A549 (cell line): ENCODE data around the gene MORN1. TPM values are rescaled to one million over a fixed set of nuclear protein-coding genes. Genes with fewer than 3 reads are reported as not detected.
"Not testable (repeated sequence)": the region's sequence is repeated elsewhere in the genome, so short reads cannot be mapped to it uniquely, and the experiment has no call there.

ENCODE experiments used
- ATAC-seq, 2 experiments: fragments of 200-7000 bp in 1 of 2; fragments of >200 bp in 1 of 2; cut with Nextera tagmentation in 1 of 2; cut with Tn5 transposase in 1 of 2; 3 replicates each; pipeline versions ENCODE4 v1.8.0 to v1.9.1; 2018 to 2020; ENCODE audit warnings: mild to moderate bottlenecking in 1 of 2, moderate library complexity in 1 of 2
- CTCF ChIA-PET: fragments of 300-600 bp; sonication (Branson Sonifier 250); formaldehyde crosslinking; extraction: SDS; loops from one replicate; lab custom pipeline; 2021; ENCODE audit warnings: antibody characterized with exemption, inconsistent platforms; lab: Yijun Ruan, JAX
- POLR2A ChIA-PET: fragments of 350-600 bp; formaldehyde crosslinking; extraction: SDS; loops from one replicate; lab custom pipeline; 2021; ENCODE audit warnings: antibody characterized with exemption, inconsistent platforms; lab: Yijun Ruan, JAX
- DNase-seq, 2 experiments: peaks; one replicate each; pipeline versions ENCODE4 v3.0.0 to v3.0.0-alpha.2; 2011 to 2016; ENCODE audit warnings: low read depth in 1 of 2, low spot score in 1 of 2
- FAIRE-seq: peaks from 2 replicates; lab custom pipeline; 2011; peaks lifted over from hg19 to GRCh38; lab: Jason Lieb, UNC
- H3K27ac ChIP-seq, 2 experiments: fragments of >200 bp; sonication (Bioruptor Twin); formaldehyde crosslinking; 3 replicates each; pipeline ENCODE4 v1.5.1; 2016 to 2017
- H3K4me1 ChIP-seq: fragments of >200 bp; sonication (Bioruptor Twin); formaldehyde crosslinking; 3 replicates; pipeline ENCODE4 v1.6.1; 2016
- H3K4me2 ChIP-seq: fragments of >200 bp; sonication (Bioruptor Twin); formaldehyde crosslinking; 3 replicates; pipeline ENCODE4 v1.6.1; 2016
- H3K4me3 ChIP-seq: fragments of >200 bp; sonication (Bioruptor Twin); formaldehyde crosslinking; 3 replicates; pipeline ENCODE4 v1.5.1; 2016
- H3K9me3 ChIP-seq: fragments of >200 bp; sonication (Bioruptor Twin); formaldehyde crosslinking; 3 replicates; pipeline ENCODE4 v1.6.1; 2016
- CBX2 ChIP-seq: fragments of 200-600 bp; sonication (generic); IDR thresholded peaks from 2 replicates; pipeline ENCODE4 v1.6.1; 2016; ENCODE audit warnings: low read depth, mild to moderate bottlenecking, borderline replicate concordance
- CBX8 ChIP-seq: fragments of 200-600 bp; sonication (generic); IDR thresholded peaks from 2 replicates; pipeline ENCODE4 v1.6.1; 2016
- EHF ChIP-seq: fragments of 250-450 bp; sonication (Bioruptor Pico); IDR thresholded peaks from 2 replicates; pipeline ENCODE4 v1.5.0; 2020; ENCODE audit warnings: mild to moderate bottlenecking
- ESRRA ChIP-seq: fragments of 150-350 bp; IDR thresholded peaks from 2 replicates; pipeline ENCODE4 v1.6.1; 2014; ENCODE audit warnings: mild to moderate bottlenecking, low read length, borderline replicate concordance
- GATA3 ChIP-seq: IDR thresholded peaks from 2 replicates; pipeline ENCODE4 v1.6.1; 2012; ENCODE audit warnings: borderline replicate concordance
- HEYL ChIP-seq: fragments of 250-450 bp; sonication (Bioruptor Pico); IDR thresholded peaks from 2 replicates; pipeline ENCODE4 v1.8.0; 2021; ENCODE audit warnings: mild to moderate bottlenecking, moderate library complexity
- HOXA7 ChIP-seq: fragments of 250-450 bp; sonication (Bioruptor Pico); IDR thresholded peaks from 2 replicates; pipeline ENCODE4 v1.5.0; 2020; ENCODE audit warnings: mild to moderate bottlenecking, moderate library complexity
- JUNB ChIP-seq: fragments of >200 bp; sonication (Bioruptor Twin); formaldehyde crosslinking; IDR thresholded peaks from 2 replicates; pipeline ENCODE4 v1.6.1; 2016
- KDM5A ChIP-seq: fragments of 200-600 bp; sonication (generic); IDR thresholded peaks from 2 replicates; pipeline ENCODE4 v1.6.1; 2016; ENCODE audit warnings: antibody characterized with exemption, mild to moderate bottlenecking
- MAZ ChIP-seq: fragments of 150-350 bp; IDR thresholded peaks from 2 replicates; pipeline ENCODE4 v1.6.1; 2014; ENCODE audit warnings: antibody characterized with exemption, low read depth, low read length, borderline replicate concordance
- NR3C1 ChIP-seq: fragments of >200 bp; sonication (Bioruptor Twin); formaldehyde crosslinking; IDR thresholded peaks from 3 replicates; pipeline ENCODE4 v1.6.1; 2017
- PHF8 ChIP-seq: fragments of 200-600 bp; sonication (generic); IDR thresholded peaks from 2 replicates; pipeline ENCODE4 v1.6.1; 2016; ENCODE audit warnings: low read depth, mild to moderate bottlenecking, antibody characterized with exemption, moderate library complexity, borderline replicate concordance
- RNF2 ChIP-seq: fragments of 200-600 bp; sonication (generic); IDR thresholded peaks from 2 replicates; pipeline ENCODE4 v1.6.1; 2016; ENCODE audit warnings: low read depth, mild to moderate bottlenecking, antibody characterized with exemption, moderate library complexity, borderline replicate concordance
- SREBF2 ChIP-seq: fragments of 450-650 bp; IDR thresholded peaks from 2 replicates; pipeline ENCODE4 v1.6.1; 2014; ENCODE audit warnings: mild to moderate bottlenecking, moderate library complexity
- TFCP2L1 ChIP-seq: fragments of 250-450 bp; sonication (Bioruptor Pico); IDR thresholded peaks from 2 replicates; pipeline ENCODE4 v1.5.0; 2021; ENCODE audit warnings: mild to moderate bottlenecking
- ZC3H11A ChIP-seq: fragments of 450-650 bp; IDR thresholded peaks from 2 replicates; pipeline ENCODE4 v1.6.1; 2014; ENCODE audit warnings: antibody characterized with exemption, mild to moderate bottlenecking
- ZFP36 ChIP-seq: fragments of 450-650 bp; IDR thresholded peaks from 2 replicates; pipeline ENCODE4 v1.6.1; 2014; ENCODE audit warnings: borderline replicate concordance; ENCODE audit not compliant: partially characterized antibody
- ZSCAN20 ChIP-seq: fragments of 250-450 bp; sonication (Bioruptor Pico); IDR thresholded peaks from 2 replicates; pipeline ENCODE4 v1.8.0; 2022; ENCODE audit warnings: mild to moderate bottlenecking, moderate library complexity
- WGBS: methylation state at CpG from one replicate; pipeline ENCODE4 v1.1.6; 2017; ENCODE audit errors: missing lambda C conversion rate; 5-methylcytosine and 5-hydroxymethylcytosine counted together
- polyA plus RNA-seq, 4 experiments: library from polyadenylated mRNA; depleted of rRNA in 3 of 4; stranded (reverse); fragments of >200 nt; fragmentation: RNase III in 1 of 4; extraction: RNeasy Plus Mini Kit Qiagen cat#74134 plus additional on column Dnase treatment in 1 of 4; gene quantifications; 2 replicates in 3 of 4; 3 replicates in 1 of 4; pipeline ENCODE4 v1.2.3, GENCODE V29; 2011 to 2017
- TF ChIP-seq, protein P1 (sequence below): fragments of >200 bp; sonication (Bioruptor Twin); formaldehyde crosslinking; IDR thresholded peaks from 3 replicates; pipeline ENCODE4 v1.5.1; 2016
- TF ChIP-seq, protein P2 (sequence below): fragments of >200 bp; sonication (Bioruptor Twin); formaldehyde crosslinking; IDR thresholded peaks from 3 replicates; pipeline ENCODE4 v1.6.1; 2016
- TF ChIP-seq, protein P3 (sequence below): IDR thresholded peaks from 2 replicates; pipeline ENCODE4 v1.6.1; 2012
- TF ChIP-seq, protein P4 (sequence below): fragments of 250-450 bp; sonication (Bioruptor Pico); IDR thresholded peaks from 2 replicates; pipeline ENCODE4 v1.5.0; 2021; ENCODE audit warnings: mild to moderate bottlenecking, moderate library complexity, borderline replicate concordance

The MORN1 gene
- polyA plus RNA-seq, 2 of the 4 experiments (the other 2 are of a cell fraction) = 6.9 to 8.9 TPM

DNA sequence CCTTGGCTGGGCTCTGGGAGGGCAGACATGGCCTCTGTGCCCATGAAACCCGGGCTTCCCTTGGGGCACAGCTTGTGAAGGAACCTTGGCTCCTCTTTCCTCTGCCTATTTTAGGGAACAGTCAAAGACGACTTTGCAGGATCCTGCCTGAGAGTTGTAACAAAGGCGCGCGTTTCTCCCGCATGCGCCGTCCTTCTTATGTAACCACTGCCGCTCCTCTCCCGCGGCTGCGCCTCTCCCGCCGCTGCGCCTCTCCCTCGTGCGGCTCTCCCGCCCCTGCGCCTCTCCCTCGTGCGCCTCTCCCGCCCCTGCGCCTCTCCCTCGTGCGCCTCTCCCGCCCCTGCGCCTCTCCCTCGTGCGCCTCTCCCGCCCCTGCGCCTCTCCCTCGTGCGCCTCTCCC is 59.8 kb downstream of the MORN1 start:
- H3K4me3 ChIP-seq, H3K4me1 ChIP-seq, ATAC-seq, H3K27ac ChIP-seq, DNase-seq, FAIRE-seq, POLR2A ChIA-PET, H3K4me2 ChIP-seq, H3K9me3 ChIP-seq: not testable (repeated sequence)
- WGBS = 87% methylated on average over 19 of the region's 33 CpGs
- CTCF ChIA-PET = interaction anchor here (0.6 kb wide), 1 partner anchor 69 kb away, joined by 3 read pairs; no protein-coding TSS in a partner anchor

DNA sequence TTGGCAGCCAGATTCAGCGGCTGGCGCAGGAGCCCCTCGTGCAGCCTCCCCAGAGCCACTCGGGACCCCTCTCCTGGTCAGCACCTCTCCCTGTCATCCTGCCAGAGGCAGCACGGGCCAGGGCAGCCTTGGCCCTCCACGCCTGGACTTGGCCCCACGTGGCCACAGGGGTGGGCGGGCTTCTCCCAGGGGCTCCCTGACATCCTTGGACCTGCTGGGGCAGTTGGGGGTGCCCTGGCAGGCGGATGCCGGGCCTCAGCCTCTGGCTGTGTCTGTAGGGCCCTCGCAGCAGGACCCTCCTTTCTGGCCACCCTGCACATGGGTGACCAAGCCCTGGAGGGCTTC is 60.2 kb downstream of the MORN1 start:
- ATAC-seq (no peak), FAIRE-seq (no peak), DNase-seq (no peak)
- TF ChIP-seq ZSCAN20 (CRISPR knock-in tag) (no peak), EHF (CRISPR knock-in tag) (no peak), RNF2 (no peak), SREBF2 (no peak), TFCP2L1 (CRISPR knock-in tag) (no peak), JUNB (no peak), ZFP36 (no peak)
- TF ChIP-seq, protein P1, sequence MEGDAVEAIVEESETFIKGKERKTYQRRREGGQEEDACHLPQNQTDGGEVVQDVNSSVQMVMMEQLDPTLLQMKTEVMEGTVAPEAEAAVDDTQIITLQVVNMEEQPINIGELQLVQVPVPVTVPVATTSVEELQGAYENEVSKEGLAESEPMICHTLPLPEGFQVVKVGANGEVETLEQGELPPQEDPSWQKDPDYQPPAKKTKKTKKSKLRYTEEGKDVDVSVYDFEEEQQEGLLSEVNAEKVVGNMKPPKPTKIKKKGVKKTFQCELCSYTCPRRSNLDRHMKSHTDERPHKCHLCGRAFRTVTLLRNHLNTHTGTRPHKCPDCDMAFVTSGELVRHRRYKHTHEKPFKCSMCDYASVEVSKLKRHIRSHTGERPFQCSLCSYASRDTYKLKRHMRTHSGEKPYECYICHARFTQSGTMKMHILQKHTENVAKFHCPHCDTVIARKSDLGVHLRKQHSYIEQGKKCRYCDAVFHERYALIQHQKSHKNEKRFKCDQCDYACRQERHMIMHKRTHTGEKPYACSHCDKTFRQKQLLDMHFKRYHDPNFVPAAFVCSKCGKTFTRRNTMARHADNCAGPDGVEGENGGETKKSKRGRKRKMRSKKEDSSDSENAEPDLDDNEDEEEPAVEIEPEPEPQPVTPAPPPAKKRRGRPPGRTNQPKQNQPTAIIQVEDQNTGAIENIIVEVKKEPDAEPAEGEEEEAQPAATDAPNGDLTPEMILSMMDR = no peak
- Histone ChIP-seq H3K27ac (no peak overlapping the region), H3K4me3 (no peak overlapping the region), H3K4me1 (0 out of 3 replicates have a peak, but pooled peaks cover 5% of the 10 kb centered on the region), H3K4me2 (no peak overlapping the region), H3K9me3 (no peaks in the 10 kb centered on the region)
- no CpG with 5 or more reads among the region's 11 CpGs for WGBS
- POLR2A ChIA-PET = no interaction called here
- CTCF ChIA-PET = interaction anchor here (0.6 kb wide), 1 partner anchor 68 kb away, joined by 3 read pairs; no protein-coding TSS in a partner anchor

DNA sequence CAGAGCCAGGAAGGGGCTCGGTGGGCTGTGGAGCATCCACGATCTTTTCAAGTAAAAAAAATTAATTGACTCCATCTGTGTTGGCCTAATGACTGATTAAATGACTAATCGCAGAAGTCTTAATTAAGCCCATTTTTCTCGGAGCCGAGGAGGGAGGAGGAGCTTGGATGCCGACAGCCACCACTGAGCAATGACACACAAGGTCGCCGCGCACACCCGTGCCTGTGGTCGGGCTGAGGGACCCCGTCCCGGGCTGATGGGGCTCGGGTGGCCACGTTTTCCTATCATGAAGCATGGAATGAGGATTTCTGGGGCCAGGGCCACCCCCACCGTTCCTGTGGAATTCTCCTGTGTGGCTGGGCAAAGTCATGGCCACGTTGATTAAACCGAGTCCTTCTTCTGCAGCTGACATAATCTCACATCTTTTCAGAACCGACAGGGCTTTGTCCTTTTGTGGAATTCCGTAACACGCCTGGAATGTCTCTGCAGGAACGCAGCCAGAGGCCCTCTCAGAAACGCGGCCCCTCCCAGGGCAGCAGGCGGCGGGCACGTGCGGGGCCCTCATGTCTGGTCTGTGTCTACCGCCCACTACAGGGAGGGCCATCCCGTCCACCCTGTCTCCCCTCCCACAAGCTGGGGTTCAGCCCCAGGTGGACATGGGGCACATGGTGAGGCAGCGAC is 60.7 kb downstream of the MORN1 start:
- POLR2A ChIA-PET = no interaction called here
- CTCF ChIA-PET = interaction anchor here (0.6 kb wide), 1 partner anchor 68 kb away, joined by 3 read pairs; no protein-coding TSS in a partner anchor
- WGBS = 77% methylated on average over 19 of the region's 31 CpGs
- DNase-seq (no peak), ATAC-seq (no peak), FAIRE-seq (no peak)
- Histone ChIP-seq H3K9me3 (no peaks in the 10 kb centered on the region), H3K4me1 (0 out of 3 replicates have a peak, but pooled peaks cover 5% of the 10 kb centered on the region), H3K27ac (no peak overlapping the region), H3K4me3 (no peak overlapping the region), H3K4me2 (no peak overlapping the region)
- TF ChIP-seq HOXA7 = no peak
- TF ChIP-seq KDM5A = no peak
- TF ChIP-seq CBX8 = no peak
- TF ChIP-seq CBX2 = no peak
- no peak for TF ChIP-seq ZFP36
- TF ChIP-seq, protein P2, sequence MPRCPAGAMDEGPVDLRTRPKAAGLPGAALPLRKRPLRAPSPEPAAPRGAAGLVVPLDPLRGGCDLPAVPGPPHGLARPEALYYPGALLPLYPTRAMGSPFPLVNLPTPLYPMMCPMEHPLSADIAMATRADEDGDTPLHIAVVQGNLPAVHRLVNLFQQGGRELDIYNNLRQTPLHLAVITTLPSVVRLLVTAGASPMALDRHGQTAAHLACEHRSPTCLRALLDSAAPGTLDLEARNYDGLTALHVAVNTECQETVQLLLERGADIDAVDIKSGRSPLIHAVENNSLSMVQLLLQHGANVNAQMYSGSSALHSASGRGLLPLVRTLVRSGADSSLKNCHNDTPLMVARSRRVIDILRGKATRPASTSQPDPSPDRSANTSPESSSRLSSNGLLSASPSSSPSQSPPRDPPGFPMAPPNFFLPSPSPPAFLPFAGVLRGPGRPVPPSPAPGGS = no peak

DNA sequence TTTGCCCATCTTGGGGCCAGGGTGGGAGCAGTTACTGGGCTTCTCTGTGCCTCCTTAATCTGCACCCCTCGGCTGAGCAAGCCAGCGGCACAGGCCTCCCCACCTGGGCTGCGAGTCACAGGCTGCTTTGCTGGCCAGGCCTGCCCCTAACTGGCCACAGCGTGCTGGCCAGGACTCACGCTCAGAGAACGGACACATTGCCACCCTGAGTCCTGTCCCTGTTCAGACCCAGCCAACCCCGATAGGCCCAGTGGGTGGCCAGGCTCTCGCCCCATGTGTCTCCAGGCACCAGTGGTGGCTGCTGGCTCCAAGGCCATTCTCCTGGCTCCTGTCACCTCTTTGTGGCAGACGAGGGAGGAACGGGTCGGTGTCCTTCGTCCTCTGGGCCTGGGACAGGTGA is 61.3 kb downstream of the MORN1 start:
- WGBS = 80% methylated on average over 5 of the region's 12 CpGs
- FAIRE-seq = no peak
- no peak for ATAC-seq

More for the DNA sequence above, 61.3 kb downstream of the MORN1 start:
- no peak overlapping the region for H3K4me3 ChIP-seq
- no peak overlapping the region for H3K27ac ChIP-seq
- H3K4me2 ChIP-seq = no peak overlapping the region
- CTCF ChIA-PET = no interaction called here
- no peaks in the 10 kb centered on the region for H3K9me3 ChIP-seq
- DNase-seq = no peak
- no peak for TF ChIP-seq ESRRA
- no peak for TF ChIP-seq MAZ
- no peak for TF ChIP-seq ZSCAN20 (CRISPR knock-in tag)
- TF ChIP-seq HEYL (CRISPR knock-in tag) = no peak
- no peak for TF ChIP-seq JUNB
- no peak for TF ChIP-seq ZC3H11A
- TF ChIP-seq NR3C1 = no peak
- TF ChIP-seq, protein P3, sequence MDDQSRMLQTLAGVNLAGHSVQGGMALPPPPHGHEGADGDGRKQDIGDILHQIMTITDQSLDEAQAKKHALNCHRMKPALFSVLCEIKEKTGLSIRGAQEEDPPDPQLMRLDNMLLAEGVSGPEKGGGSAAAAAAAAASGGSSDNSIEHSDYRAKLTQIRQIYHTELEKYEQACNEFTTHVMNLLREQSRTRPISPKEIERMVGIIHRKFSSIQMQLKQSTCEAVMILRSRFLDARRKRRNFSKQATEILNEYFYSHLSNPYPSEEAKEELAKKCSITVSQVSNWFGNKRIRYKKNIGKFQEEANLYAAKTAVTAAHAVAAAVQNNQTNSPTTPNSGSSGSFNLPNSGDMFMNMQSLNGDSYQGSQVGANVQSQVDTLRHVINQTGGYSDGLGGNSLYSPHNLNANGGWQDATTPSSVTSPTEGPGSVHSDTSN = no peak
- TF ChIP-seq, protein P4, sequence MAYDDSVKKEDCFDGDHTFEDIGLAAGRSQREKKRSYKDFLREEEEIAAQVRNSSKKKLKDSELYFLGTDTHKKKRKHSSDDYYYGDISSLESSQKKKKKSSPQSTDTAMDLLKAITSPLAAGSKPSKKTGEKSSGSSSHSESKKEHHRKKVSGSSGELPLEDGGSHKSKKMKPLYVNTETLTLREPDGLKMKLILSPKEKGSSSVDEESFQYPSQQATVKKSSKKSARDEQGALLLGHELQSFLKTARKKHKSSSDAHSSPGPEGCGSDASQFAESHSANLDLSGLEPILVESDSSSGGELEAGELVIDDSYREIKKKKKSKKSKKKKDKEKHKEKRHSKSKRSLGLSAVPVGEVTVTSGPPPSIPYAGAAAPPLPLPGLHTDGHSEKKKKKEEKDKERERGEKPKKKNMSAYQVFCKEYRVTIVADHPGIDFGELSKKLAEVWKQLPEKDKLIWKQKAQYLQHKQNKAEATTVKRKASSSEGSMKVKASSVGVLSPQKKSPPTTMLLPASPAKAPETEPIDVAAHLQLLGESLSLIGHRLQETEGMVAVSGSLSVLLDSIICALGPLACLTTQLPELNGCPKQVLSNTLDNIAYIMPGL (CRISPR knock-in tag) = no peak
- TF ChIP-seq EHF (CRISPR knock-in tag) = no peak
- TF ChIP-seq GATA3 = no peak
- TF ChIP-seq PHF8 = no peak
- TF ChIP-seq, all 56 proteins: peak for 0
- H3K4me1 ChIP-seq = 0 out of 3 replicates have a peak, but pooled peaks cover 4% of the 10 kb centered on the region
- POLR2A ChIA-PET = no interaction called here
